Stimulated activated CD4-positive, alpha-beta T cell treated with anti-CD3 and anti-CD28 coated beads, TNF-alpha, amount 100 ng/mL, for 4 hours (primary cell): ENCODE results near the gene DHX35.
A peak's percentile ranks its signal among the peaks of the same experiment; 100 is the strongest.

Source experiments
- DNase-seq, 3 experiments: peaks; one replicate each; pipeline ENCODE4 v3.0.0-alpha.2; 2020; ENCODE audit warnings: low read depth in 3 of 3

The DHX35 gene

GRCh38 chr20:39059036-39059435, 96.9 kb downstream of the DHX35 start:
- DNase-seq: no peak

GRCh38 chr20:39066471-39067242, 104.5 kb downstream of the DHX35 start:
- DNase-seq: no peak

- DNase-seq: no peak
Measured at GRCh38 chr20:39067526-39068216, 105.5 kb downstream of the DHX35 start.

- DNase-seq: no peak
Measured at GRCh38 chr20:39069976-39070375, 107.8 kb downstream of the DHX35 start.

- DNase-seq: no peak
Measured at GRCh38 chr20:39070484-39071231, 108.5 kb downstream of the DHX35 start.

GRCh38 chr20:39072132-39072531, 110.0 kb downstream of the DHX35 start:
- DNase-seq: no peak

- DNase-seq: no peak
Measured at GRCh38 chr20:39072653-39073052, 110.5 kb downstream of the DHX35 start.

- no peak for DNase-seq
Measured at GRCh38 chr20:39075731-39076130, 113.6 kb downstream of the DHX35 start.

GRCh38 chr20:39076958-39077357, 114.8 kb downstream of the DHX35 start:
- DNase-seq: no peak

GRCh38 chr20:39080326-39080725, 118.2 kb downstream of the DHX35 start:
- no peak for DNase-seq

GRCh38 chr20:39081255-39081654, 119.1 kb downstream of the DHX35 start:
- peak; percentile 59 to 69 (median 65) for DNase-seq

GRCh38 chr20:39082622-39083398, 120.7 kb downstream of the DHX35 start:
- DNase-seq: no peak

GRCh38 chr20:39083761-39084160, 121.6 kb downstream of the DHX35 start:
- no peak for DNase-seq

- no peak for DNase-seq
Measured at GRCh38 chr20:39089029-39089428, 126.9 kb downstream of the DHX35 start.
